HG03354 (cell line): ENCODE results near the gene HOXD9.

ENCODE experiments used
- ATAC-seq: cut with Tn5 transposase; IDR thresholded peaks from one replicate; pipeline ENCODE4 v1.9.1; 2021; ENCODE audit warnings: mild to moderate bottlenecking; ENCODE audit not compliant: unreplicated experiment, poor library complexity, severe bottlenecking

HOXD9 gene

DNA sequence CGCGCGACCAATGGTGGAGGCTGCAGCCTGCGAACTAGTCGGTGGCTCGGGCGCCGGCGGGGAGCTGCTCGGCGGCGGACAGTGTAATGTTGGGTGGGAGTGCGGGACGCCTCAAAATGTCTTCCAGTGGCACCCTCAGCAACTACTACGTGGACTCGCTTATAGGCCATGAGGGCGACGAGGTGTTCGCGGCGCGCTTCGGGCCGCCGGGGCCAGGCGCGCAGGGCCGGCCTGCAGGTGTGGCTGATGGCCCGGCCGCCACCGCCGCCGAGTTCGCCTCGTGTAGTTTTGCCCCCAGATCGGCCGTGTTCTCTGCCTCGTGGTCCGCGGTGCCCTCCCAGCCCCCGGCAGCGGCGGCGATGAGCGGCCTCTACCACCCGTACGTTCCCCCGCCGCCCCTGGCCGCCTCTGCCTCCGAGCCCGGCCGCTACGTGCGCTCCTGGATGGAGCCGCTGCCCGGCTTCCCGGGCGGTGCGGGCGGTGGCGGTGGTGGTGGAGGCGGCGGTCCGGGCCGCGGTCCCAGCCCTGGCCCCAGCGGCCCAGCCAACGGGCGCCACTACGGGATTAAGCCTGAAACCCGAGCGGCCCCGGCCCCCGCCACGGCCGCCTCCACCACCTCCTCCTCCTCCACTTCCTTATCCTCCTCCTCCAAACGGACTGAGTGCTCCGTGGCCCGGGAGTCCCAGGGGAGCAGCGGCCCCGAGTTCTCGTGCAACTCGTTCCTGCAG lies at the start of gene HOXD9:
Gene HOXD9 (plus strand): TSS at position 37 of the 728 bp plus-strand sequence. CDS start 50 bp downstream, at position 87.
- no peak for ATAC-seq

- no peak for ATAC-seq
These were observed 49.3 kb upstream of the HOXD9 start for GRCh38 chr2:176072951-176073904.

DNA sequence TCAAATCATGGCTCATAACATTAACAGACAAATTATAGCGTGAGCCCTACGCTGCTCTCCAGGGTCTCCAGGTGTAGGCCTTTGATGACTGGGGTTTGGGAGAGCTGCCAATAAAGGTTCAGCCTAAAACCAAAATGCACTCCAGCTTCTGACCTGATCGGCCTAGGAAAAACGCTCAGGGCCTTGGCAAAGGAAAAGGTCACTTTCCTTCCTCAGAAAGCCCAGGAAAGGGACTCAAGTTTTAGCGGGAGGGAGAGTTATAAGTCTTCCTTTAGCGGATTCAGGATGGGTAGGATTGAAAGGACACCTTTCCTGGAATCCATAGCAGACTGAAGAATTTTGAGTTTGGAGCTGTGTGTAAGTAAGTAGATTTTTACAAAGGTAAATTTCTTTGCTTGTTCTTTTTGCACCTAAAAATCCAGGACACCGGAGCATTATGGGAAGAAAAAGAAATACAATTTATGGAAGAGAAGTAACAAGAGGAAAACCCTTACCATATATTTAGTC lies 47.5 kb upstream of the HOXD9 start:
- no peak for ATAC-seq

GRCh38 chr2:176075481-176075880 lies 47.0 kb upstream of the HOXD9 start:
- no peak for ATAC-seq

DNA sequence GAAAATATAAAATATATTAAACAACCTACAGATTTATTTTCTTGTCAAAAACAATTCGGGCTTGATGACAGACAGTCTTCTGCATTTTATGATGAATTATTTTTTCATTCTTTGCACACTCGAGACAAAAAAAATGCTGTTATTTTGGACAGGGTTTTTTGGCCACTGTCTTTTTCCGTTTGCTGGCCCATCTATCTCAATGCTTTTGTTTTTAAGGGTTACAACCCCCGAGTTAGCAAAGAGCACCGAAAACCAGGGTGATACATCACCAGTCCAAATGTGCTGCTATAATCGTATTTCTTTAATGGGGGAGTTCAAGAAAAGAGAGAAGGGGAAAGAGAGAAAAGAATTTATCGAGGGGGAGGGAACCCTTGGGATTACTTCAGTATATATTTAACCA lies 46.5 kb upstream of the HOXD9 start:
- ATAC-seq, result no peak

DNA sequence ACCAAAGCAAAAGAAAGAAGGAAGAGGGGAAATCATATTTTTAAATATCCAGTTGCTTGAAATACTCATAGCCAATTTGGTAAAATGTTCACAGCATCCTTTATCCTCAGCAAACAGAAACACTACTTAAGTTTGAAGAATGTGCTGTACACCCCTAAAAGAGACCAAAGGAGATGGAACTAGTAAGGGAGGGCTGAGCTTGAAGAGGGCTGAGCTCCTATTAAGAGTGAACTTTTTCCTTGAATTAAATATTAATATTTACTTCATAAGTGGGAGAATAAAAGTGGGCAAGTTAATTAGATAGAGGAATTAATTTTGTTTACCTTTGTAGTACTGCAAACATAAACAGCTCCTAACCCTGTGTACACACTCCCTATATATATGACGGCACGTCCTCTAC lies 45.7 kb upstream of the HOXD9 start:
- no peak for ATAC-seq

GRCh38 chr2:176078541-176079284 lies 43.8 kb upstream of the HOXD9 start:
- ATAC-seq, result no peak

DNA sequence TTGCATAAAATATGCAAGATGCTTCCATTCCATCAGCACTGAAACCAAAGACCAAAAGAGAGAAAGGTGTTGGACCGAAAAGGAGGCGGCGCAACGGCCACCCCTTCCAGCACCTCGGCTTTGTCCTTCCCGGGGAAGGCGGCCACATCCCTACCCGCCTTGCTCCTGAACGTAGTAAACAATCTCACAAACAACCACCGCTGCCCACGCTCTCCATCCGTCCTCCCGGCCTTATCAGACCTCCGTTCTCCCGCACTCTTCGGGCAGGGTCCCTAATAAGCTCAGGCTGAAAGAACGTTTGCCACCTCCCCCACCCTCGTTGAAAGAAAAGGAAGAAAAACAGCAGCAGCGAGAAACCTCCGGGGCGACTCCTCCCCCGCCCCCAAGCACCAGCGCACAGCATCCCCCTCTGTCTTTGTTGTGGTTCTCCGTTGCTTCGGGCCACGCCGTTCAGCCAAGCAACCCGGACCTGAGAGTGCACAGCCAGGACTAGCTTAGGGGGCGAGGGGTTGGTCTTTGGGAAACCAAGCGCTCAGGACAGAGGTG lies 43.2 kb upstream of the HOXD9 start:
- no peak for ATAC-seq

GRCh38 chr2:176079831-176080539 lies 42.5 kb upstream of the HOXD9 start:
- no peak for ATAC-seq

- no peak for ATAC-seq
These were observed 41.8 kb upstream of the HOXD9 start for GRCh38 chr2:176080540-176081375.

GRCh38 chr2:176081376-176081836 lies 41.1 kb upstream of the HOXD9 start:
- ATAC-seq, result no peak

DNA sequence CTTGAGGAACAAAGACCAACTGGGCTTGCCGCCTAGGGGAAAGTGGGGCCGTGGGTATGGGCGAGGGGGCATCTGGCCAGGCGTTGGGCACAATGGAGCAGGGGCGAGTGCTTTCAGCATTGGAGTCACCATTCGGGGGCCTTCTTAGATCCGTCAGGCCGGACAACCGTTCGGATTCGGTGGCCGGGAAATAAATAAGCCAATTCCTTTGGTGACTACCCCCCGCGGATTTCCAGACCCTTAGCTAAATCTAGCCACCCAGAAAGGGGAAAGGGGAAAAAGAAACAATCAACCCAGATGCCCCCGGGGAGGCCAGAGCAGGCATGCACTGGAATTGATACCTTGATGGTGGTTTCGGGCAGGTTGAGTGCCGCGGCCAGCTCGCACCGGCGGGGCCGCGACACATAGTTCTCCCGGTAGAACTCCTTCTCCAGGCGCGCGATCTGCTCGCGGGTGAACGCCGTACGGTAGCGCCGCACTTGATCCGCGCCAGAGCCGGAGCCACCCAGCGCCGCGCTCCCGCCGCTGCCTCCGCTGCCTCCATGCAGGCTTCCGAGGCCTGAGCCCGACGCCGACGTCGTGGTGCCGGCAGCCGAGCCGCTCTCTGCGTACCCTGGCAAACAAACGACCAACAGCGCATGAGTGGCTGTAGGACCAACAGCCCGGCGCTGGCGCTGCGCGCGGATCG lies 40.5 kb upstream of the HOXD9 start:
- no peak for ATAC-seq

- ATAC-seq, result no peak
These were observed 40.0 kb upstream of the HOXD9 start for GRCh38 chr2:176082525-176082823.

DNA sequence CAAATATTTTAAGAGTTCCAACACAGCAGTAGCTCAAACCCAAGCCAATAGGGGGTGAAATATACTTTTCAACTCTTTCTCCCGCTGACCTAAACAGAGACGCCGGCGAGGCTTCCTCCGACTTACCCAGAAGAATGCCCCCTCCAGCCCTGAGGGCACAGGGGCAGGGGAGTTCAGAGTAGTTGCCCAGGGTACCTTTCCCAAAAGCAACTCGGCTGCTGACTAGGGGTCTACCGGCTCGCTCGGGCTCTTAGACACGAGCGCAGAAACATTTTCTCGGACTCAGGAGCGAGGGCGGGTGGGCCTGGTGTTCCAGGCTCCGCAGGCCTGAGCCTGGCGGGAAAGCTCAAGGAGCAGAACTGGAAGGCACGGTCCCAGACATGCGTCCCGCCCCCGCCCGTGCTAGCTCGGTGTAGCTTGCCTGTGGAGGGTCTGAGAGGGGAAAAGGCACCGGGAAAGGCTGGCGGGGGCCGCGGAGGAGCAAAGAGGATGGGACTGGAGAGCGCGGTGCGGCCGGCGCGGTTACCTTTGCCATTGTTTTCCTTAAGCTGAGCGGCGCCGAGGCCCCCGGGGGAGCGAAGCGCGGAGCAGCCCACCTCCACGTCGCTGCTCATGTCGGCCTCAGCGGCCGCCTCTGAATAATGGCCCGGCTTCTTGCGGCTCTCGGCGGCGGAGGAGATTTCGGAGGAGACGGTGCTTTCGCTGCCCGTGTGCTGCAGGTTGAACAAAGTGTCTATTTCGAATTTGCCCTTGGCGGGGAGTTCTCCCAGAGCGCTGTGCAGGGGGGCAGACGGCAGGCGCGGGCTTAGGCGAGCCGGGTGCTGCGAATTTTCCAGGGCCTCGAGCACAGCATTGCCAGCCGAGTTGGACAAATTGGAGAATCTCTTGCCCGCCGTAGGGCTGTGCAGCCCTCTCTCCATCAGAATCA lies 39.4 kb upstream of the HOXD9 start:
- no peak for ATAC-seq

GRCh38 chr2:176083796-176084261 lies 38.7 kb upstream of the HOXD9 start, which contains the start of gene EVX2:
TSS of gene EVX2 (minus strand) at chr2:176083962. CDS start at chr2:176083776, 186 bp downstream.
- ATAC-seq, result no peak

- ATAC-seq, result no peak
These were observed 37.9 kb upstream of the HOXD9 start for GRCh38 chr2:176084611-176085119.
